Natural killer cell (primary cell): ENCODE results near the gene CACNA1S. TPM values are rescaled to one million over a fixed set of nuclear protein-coding genes. Genes with fewer than 3 reads are reported as not detected.

ENCODE experiments used
- ATAC-seq, 3 donors: fragments of 150-1000 bp in 2 of 3; fragments of 200-7000 bp in 1 of 3; cut with Tn5 transposase; 1 replicate in 1 of 3; 2 replicates in 2 of 3; pipeline ENCODE4 v1.10.0; 2021; ENCODE audit warnings: mild to moderate bottlenecking in 2 of 3, moderate library complexity in 2 of 3
- DNase-seq, 2 donors: peaks; one replicate each; pipeline versions ENCODE4 v3.0.0 to v3.0.0-alpha.2; 2013 to 2021; ENCODE audit warnings: mixed read lengths in 1 of 2
- H3K27ac ChIP-seq: one replicate; pipeline ENCODE4 v1.5.1; 2013; ENCODE audit warnings: mild to moderate bottlenecking, low read length
- H3K27me3 ChIP-seq: one replicate; pipeline ENCODE4 v1.6.1; 2013; ENCODE audit warnings: low read length; ENCODE audit not compliant: control insufficient read depth, insufficient read depth
- H3K36me3 ChIP-seq: one replicate; pipeline ENCODE4 v1.6.1; 2013; ENCODE audit warnings: low read length; ENCODE audit not compliant: control insufficient read depth, insufficient read depth
- H3K4me1 ChIP-seq: one replicate; pipeline ENCODE4 v1.6.1; 2013; ENCODE audit warnings: low read length; ENCODE audit not compliant: control insufficient read depth, insufficient read depth
- H3K4me3 ChIP-seq: one replicate; pipeline ENCODE4 v1.5.1; 2013; ENCODE audit warnings: low read length
- H3K9me3 ChIP-seq: one replicate; pipeline ENCODE4 v1.6.1; 2013; ENCODE audit warnings: low read length; ENCODE audit not compliant: control insufficient read depth, insufficient read depth
- H3K27ac Mint-ChIP-seq, 2 donors: one replicate each; pipeline ENCODE4 v1.8.0; 2022; ENCODE audit warnings: mild to moderate bottlenecking in 2 of 2, mixed read lengths in 2 of 2, moderate library complexity in 1 of 2
- H3K27me3 Mint-ChIP-seq, 2 donors: one replicate each; pipeline ENCODE4 v1.8.0; 2022; ENCODE audit warnings: low read depth in 2 of 2, mixed read lengths in 2 of 2
- H3K36me3 Mint-ChIP-seq: one replicate; pipeline ENCODE4 v1.8.0; 2022; ENCODE audit warnings: mixed read lengths
- H3K4me1 Mint-ChIP-seq, 2 donors: one replicate each; pipeline ENCODE4 v1.8.0; 2022; ENCODE audit warnings: mixed read lengths in 2 of 2
- H3K4me3 Mint-ChIP-seq: one replicate; pipeline ENCODE4 v1.8.0; 2022; ENCODE audit warnings: mild to moderate bottlenecking, moderate library complexity, mixed read lengths
- H3K9me3 Mint-ChIP-seq, 2 donors: one replicate each; pipeline ENCODE4 v1.8.0; 2022; ENCODE audit warnings: mixed read lengths in 2 of 2
- WGBS: methylation state at CpG from one replicate; pipeline ENCODE4 v1.1.7; 2013; ENCODE audit warnings: missing lambda C conversion rate; ENCODE audit not compliant: insufficient coverage; 5-methylcytosine and 5-hydroxymethylcytosine counted together
- intact Hi-C: fragments of 100-400 bp; cut with micrococcal nuclease; formaldehyde crosslinking; loops from one replicate; pipeline ENCODE4 v1.14.2; 2022
- total RNA-seq, 4 donors: library from RNA; stranded (reverse); fragments of 120-200 nt in 1 of 4; gene quantifications; one replicate each; pipeline versions ENCODE4 v1.2.3 to v1.2.4, GENCODE V29; 2013 to 2022
- TF ChIP-seq, protein P1 (sequence below): fragments of 200-600 bp; IDR thresholded peaks from one replicate; pipeline ENCODE4 v1.8.0; 2022; ENCODE audit warnings: antibody characterized with exemption

CACNA1S gene
- total RNA-seq, 3 donors from 2014 or later (not counting 1 experiment from before 2014, with no cell fraction given): not detected

DNA sequence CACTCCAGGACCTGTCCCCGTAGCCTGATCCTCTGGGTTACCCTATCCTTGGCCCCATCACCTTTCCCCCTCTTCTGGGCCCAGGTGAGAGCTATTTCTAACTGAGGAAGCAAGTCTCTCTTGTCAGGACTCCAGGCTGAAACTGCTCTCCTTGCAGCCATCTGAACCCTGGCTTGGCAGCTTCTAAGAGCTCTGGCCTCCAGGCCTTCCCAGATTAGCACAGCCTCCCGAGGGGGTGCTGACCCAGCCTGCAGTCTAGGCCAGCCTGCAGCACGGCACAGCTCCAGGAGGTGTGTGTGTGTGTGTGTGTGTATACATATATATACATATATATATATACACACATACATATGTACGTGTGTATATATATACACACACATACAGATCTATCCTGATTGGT is 17.4 kb downstream of the CACNA1S start:
- DNase-seq (no peak), ATAC-seq (no peak)
- Mint-ChIP-seq H3K36me3 (no peaks in the 10 kb centered on the region), H3K27me3 (peaks cover 8 to 11% of the 10 kb centered on the region in 2 donors), H3K27ac (no peak overlapping the region), H3K4me1 (no peaks in the 10 kb centered on the region), H3K9me3 (no peaks in the 10 kb centered on the region), H3K4me3 (no peak overlapping the region)
- intact Hi-C loops: no loop called here
- TF ChIP-seq, protein P1, sequence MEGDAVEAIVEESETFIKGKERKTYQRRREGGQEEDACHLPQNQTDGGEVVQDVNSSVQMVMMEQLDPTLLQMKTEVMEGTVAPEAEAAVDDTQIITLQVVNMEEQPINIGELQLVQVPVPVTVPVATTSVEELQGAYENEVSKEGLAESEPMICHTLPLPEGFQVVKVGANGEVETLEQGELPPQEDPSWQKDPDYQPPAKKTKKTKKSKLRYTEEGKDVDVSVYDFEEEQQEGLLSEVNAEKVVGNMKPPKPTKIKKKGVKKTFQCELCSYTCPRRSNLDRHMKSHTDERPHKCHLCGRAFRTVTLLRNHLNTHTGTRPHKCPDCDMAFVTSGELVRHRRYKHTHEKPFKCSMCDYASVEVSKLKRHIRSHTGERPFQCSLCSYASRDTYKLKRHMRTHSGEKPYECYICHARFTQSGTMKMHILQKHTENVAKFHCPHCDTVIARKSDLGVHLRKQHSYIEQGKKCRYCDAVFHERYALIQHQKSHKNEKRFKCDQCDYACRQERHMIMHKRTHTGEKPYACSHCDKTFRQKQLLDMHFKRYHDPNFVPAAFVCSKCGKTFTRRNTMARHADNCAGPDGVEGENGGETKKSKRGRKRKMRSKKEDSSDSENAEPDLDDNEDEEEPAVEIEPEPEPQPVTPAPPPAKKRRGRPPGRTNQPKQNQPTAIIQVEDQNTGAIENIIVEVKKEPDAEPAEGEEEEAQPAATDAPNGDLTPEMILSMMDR: no peak
- WGBS: 72% methylated on average over 3 of the region's 4 CpGs
- Histone ChIP-seq H3K4me3 (no peak overlapping the region), H3K27me3 (no peaks in the 10 kb centered on the region), H3K27ac (no peak overlapping the region), H3K4me1 (no peaks in the 10 kb centered on the region), H3K36me3 (no peaks in the 10 kb centered on the region), H3K9me3 (no peaks in the 10 kb centered on the region)

DNA sequence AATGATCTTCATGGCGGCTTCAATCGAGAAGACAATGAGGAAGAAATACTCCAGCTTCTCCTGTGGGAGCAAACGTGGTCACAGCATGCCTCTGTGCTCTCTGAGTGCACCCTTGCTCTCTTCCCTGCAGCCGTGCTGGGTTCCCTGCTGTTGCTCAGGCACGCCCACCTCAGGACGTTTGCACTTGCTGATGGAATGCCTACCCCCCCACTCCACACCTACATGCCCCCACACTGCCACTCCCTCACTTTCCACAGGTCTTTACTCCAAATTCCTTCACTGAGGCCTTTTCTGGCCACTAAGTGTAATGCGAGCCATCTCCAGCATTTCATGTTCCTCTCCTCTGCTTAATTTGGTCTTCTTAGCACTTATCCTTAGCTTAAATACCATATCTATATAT is 18.3 kb downstream of the CACNA1S start:
- ATAC-seq (no peak), DNase-seq (no peak)
- H3K36me3 ChIP-seq: no peaks in the 10 kb centered on the region
- WGBS: 83% methylated on average over 7 of the region's 7 CpGs
- no peak overlapping the region for H3K27ac ChIP-seq
- no peak overlapping the region for H3K27ac Mint-ChIP-seq
- H3K4me1 ChIP-seq: no peaks in the 10 kb centered on the region
- H3K27me3 Mint-ChIP-seq: peaks cover 14% of the 10 kb centered on the region in 2 donors
- H3K27me3 ChIP-seq: no peaks in the 10 kb centered on the region
- TF ChIP-seq, protein P1: no peak
- no peaks in the 10 kb centered on the region for H3K36me3 Mint-ChIP-seq
- no peak overlapping the region for H3K4me3 Mint-ChIP-seq
- intact Hi-C loops: no loop called here
- no peak overlapping the region for H3K4me3 ChIP-seq
- no peaks in the 10 kb centered on the region for H3K4me1 Mint-ChIP-seq
- no peaks in the 10 kb centered on the region for H3K9me3 ChIP-seq
- H3K9me3 Mint-ChIP-seq: no peaks in the 10 kb centered on the region

DNA sequence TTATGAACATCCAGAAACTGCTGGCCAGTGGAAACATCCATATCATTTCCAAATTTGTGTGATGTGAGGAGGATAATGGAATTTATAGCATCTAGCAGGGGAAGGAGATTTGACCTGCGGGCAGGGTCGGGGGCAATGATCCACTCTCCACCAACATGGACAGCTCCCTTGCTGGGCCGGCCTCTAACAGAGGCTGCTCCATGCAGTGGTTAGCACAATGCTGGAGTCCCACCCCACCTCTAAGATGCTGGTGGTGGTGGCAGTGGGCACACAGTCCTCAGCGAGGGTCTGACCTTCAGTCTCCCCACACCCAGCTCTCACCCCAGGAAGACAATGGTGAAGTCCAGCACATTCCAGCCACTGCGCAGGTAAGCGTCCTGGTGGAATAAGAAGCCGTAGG is 18.7 kb downstream of the CACNA1S start:
- Histone ChIP-seq H3K27ac (no peak overlapping the region), H3K4me1 (no peaks in the 10 kb centered on the region), H3K36me3 (no peaks in the 10 kb centered on the region), H3K27me3 (no peaks in the 10 kb centered on the region), H3K4me3 (no peak overlapping the region), H3K9me3 (no peaks in the 10 kb centered on the region)
- H3K36me3 Mint-ChIP-seq: no peaks in the 10 kb centered on the region
- TF ChIP-seq, protein P1: no peak
- peaks cover 14% of the 10 kb centered on the region in 2 donors for H3K27me3 Mint-ChIP-seq
- WGBS: 93% methylated on average over 7 of the region's 7 CpGs
- H3K4me1 Mint-ChIP-seq: no peaks in the 10 kb centered on the region
- H3K4me3 Mint-ChIP-seq: no peak overlapping the region
- intact Hi-C loops: no loop called here
- H3K9me3 Mint-ChIP-seq: no peaks in the 10 kb centered on the region
- ATAC-seq (no peak), DNase-seq (no peak)
- no peak overlapping the region for H3K27ac Mint-ChIP-seq

DNA sequence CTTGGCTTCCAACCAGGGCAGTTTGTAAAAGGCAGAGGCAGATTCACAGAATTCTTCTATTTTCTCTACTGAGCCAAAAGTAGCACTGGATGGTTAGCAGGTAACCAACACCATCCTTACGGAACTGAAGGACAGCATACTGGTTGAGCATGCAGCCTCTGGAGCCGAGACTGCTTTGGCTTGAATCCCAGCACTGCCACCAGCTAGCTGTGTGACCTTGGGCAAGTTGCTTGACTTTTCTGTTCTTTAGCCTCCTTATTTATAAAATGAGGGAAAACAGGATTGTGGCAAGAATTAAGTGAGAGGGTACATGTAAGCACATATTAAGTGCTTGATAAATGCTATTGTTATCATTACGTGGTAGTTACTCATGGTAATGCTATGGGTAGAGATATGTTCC is 19.5 kb downstream of the CACNA1S start:
- H3K36me3 ChIP-seq: no peaks in the 10 kb centered on the region
- Mint-ChIP-seq H3K9me3 (no peaks in the 10 kb centered on the region), H3K4me3 (no peak overlapping the region), H3K4me1 (no peaks in the 10 kb centered on the region), H3K36me3 (no peaks in the 10 kb centered on the region), H3K27me3 (peaks cover 16 to 22% of the 10 kb centered on the region in 2 donors), H3K27ac (no peak overlapping the region)
- ATAC-seq (no peak), DNase-seq (no peak)
- no peak overlapping the region for H3K27ac ChIP-seq
- no peak overlapping the region for H3K4me3 ChIP-seq
- H3K4me1 ChIP-seq: no peaks in the 10 kb centered on the region
- intact Hi-C loops: no loop called here
- TF ChIP-seq, protein P1: no peak
- no peaks in the 10 kb centered on the region for H3K9me3 ChIP-seq
- 93% methylated on average over 2 of the region's 3 CpGs for WGBS
- H3K27me3 ChIP-seq: no peaks in the 10 kb centered on the region
